K562 (cell line): ENCODE measurements around the gene ADRM1. TPM values are rescaled to one million over a fixed set of nuclear protein-coding genes. Genes with fewer than 3 reads are reported as not detected.

Source experiments
- CBX2 ChIP-seq: fragments of 200-600 bp; sonication (generic); IDR thresholded peaks from one replicate; pipeline ENCODE4 v1.6.1; 2012; ENCODE audit warnings: mild to moderate bottlenecking, low read length, inconsistent platforms; ENCODE audit not compliant: insufficient read depth, poor library complexity, severe bottlenecking
- HMG20B ChIP-seq: fragments of 250-450 bp; sonication (Bioruptor Pico); IDR thresholded peaks from 2 replicates; pipeline ENCODE4 v1.5.0; 2021; ENCODE audit warnings: mild to moderate bottlenecking
- L3MBTL2 ChIP-seq: fragments of 450-650 bp; IDR thresholded peaks from 2 replicates; pipeline ENCODE4 v1.6.1; 2016; ENCODE audit warnings: mild to moderate bottlenecking, moderate library complexity
- LCOR ChIP-seq: sonication (generic); formaldehyde crosslinking; IDR thresholded peaks from 2 replicates; pipeline ENCODE4 v1.8.0; 2022; ENCODE audit warnings: mild to moderate bottlenecking, missing genetic modification reagents
- MECOM ChIP-seq: fragments of 250-450 bp; sonication (Bioruptor Pico); IDR thresholded peaks from 2 replicates; pipeline ENCODE4 v1.8.0; 2022; ENCODE audit warnings: inconsistent platforms
- PHF20 ChIP-seq: fragments of 450-650 bp; IDR thresholded peaks from 2 replicates; pipeline ENCODE4 v1.6.1; 2018; ENCODE audit not compliant: partially characterized antibody
- POLR2AphosphoS2 ChIP-seq: IDR thresholded peaks from 2 replicates; pipeline ENCODE4 v1.6.1; 2012; ENCODE audit warnings: low read length, improper control_type of control experiment
- PRMT5 ChIP-seq: sonication (generic); formaldehyde crosslinking; IDR thresholded peaks from 2 replicates; pipeline ENCODE4 v1.5.0; 2020; ENCODE audit warnings: missing genetic modification reagents
- SIN3A ChIP-seq, 2 experiments: fragments of 150-350 bp in 1 of 2; IDR thresholded peaks; 2 replicates each; pipeline ENCODE4 v1.6.1; 2011 to 2016; ENCODE audit warnings: borderline replicate concordance in 2 of 2, low read depth in 2 of 2, low read length in 2 of 2, mild to moderate bottlenecking in 2 of 2, moderate library complexity in 2 of 2; ENCODE audit not compliant: control insufficient read depth in 1 of 2
- SLC30A9 ChIP-seq: fragments of 250-450 bp; sonication (Bioruptor Pico); IDR thresholded peaks from 2 replicates; pipeline ENCODE4 v1.8.0; 2022; ENCODE audit warnings: mild to moderate bottlenecking, moderate library complexity
- XRCC4 ChIP-seq: IDR thresholded peaks from one replicate; pipeline ENCODE4 v1.6.1; 2011; ENCODE audit not compliant: insufficient read depth, insufficient read length; ENCODE audit errors: extremely low read depth
- ZNF23 ChIP-seq: fragments of 250-450 bp; sonication (Bioruptor Pico); IDR thresholded peaks from 2 replicates; pipeline ENCODE4 v1.4.0; 2020; ENCODE audit warnings: mild to moderate bottlenecking
- ZNF696 ChIP-seq: fragments of 250-450 bp; sonication (Bioruptor Pico); conservative IDR thresholded peaks from 2 replicates; pipeline ENCODE4 v1.4.0; 2020; ENCODE audit warnings: mild to moderate bottlenecking, moderate library complexity
- ZNF830 ChIP-seq: fragments of 250-450 bp; sonication (Bioruptor Pico); IDR thresholded peaks from 2 replicates; pipeline ENCODE4 v1.5.0; 2021; ENCODE audit warnings: mild to moderate bottlenecking
- polyA plus RNA-seq, 8 experiments: library from polyadenylated mRNA; depleted of rRNA in 4 of 8; stranded (reverse) in 5 of 8; unstranded in 3 of 8; fragments of >200 nt; fragmentation: Nextera tagmentation in 2 of 8; fragmentation: Illumina TruSeq in 1 of 8; extraction: Ambion mirVana in 2 of 8; extraction: Trizol in 1 of 8; gene quantifications; 2 replicates each; pipeline versions ENCODE4 v1.2.1 to v1.2.3, GENCODE V29; 2011 to 2014; ENCODE audit warnings: inconsistent platforms in 1 of 8, missing spikeins in 1 of 8
- total RNA-seq, 7 experiments: library from RNA; depleted of rRNA in 6 of 7; stranded (reverse); fragments of >200 nt in 6 of 7; fragmentation: Illumina TruSeq in 2 of 7; extraction: Trizol in 2 of 7; gene quantifications; 2 replicates each; pipeline versions ENCODE4 v1.2.1 to v1.2.3, GENCODE V29; 2011 to 2021; ENCODE audit warnings: low replicate concordance in 1 of 7
- TF ChIP-seq, protein P1 (sequence below): fragments of 250-450 bp; sonication (Bioruptor Pico); IDR thresholded peaks from 2 replicates; pipeline ENCODE4 v1.8.0; 2021; ENCODE audit warnings: moderate library complexity, mild to moderate bottlenecking, inconsistent platforms
- TF ChIP-seq, protein P2 (sequence below), 2 experiments: fragments of 450-650 bp; formaldehyde crosslinking in 1 of 2; IDR thresholded peaks; 2 replicates each; pipeline versions ENCODE4 v1.4.0 to v1.6.1; 2014 to 2020; ENCODE audit warnings: mild to moderate bottlenecking in 2 of 2, borderline replicate concordance in 1 of 2, low read depth in 1 of 2
- TF ChIP-seq, protein P3 (sequence below): fragments of 450-650 bp; formaldehyde crosslinking; IDR thresholded peaks from 2 replicates; pipeline ENCODE4 v1.4.0; 2020; ENCODE audit warnings: mild to moderate bottlenecking

Gene ADRM1
- total and polyA plus RNA-seq, 9 of the 15 experiments (the other 6 are each of a cell fraction or from before 2014, with no cell fraction given): 5.0 to 223 (median 67.4) TPM

DNA sequence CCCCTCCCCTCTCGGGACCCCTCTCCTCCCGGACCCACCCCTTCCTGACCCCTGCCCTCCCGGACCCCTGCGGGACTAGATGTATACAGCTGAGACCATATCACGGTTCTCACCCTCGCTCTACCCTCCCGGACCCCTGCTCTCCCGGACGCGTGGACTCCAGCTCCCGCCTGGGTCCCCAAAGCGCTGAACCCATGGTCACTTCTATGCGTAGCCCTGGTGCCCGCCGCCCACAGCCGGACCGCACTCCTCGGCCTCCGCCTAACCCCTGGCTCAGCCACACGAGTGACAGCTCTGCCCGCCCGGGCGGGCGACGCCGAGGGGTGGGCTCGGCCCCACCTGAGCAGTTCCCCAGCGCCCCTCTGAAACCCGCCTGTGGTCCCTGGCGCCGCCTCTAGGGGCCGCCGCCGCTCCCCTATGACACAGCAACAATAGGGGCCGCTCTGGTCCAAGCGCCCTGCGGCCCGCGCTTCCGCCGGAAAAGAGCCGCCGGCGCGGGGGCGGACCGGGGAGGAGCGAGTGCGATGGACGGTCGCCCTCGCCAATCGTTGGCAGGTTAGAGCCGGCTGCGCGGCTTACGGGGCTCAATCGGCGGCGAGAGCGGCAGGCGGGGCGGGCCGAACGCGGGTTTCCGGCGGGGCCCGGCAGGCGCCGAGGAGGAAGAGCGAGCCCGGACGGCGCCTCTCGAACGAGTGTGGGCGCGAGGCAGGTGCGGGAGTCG, at the start of gene ADRM1 (continued):
- TF ChIP-seq, protein P1, sequence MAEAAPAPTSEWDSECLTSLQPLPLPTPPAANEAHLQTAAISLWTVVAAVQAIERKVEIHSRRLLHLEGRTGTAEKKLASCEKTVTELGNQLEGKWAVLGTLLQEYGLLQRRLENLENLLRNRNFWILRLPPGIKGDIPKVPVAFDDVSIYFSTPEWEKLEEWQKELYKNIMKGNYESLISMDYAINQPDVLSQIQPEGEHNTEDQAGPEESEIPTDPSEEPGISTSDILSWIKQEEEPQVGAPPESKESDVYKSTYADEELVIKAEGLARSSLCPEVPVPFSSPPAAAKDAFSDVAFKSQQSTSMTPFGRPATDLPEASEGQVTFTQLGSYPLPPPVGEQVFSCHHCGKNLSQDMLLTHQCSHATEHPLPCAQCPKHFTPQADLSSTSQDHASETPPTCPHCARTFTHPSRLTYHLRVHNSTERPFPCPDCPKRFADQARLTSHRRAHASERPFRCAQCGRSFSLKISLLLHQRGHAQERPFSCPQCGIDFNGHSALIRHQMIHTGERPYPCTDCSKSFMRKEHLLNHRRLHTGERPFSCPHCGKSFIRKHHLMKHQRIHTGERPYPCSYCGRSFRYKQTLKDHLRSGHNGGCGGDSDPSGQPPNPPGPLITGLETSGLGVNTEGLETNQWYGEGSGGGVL (CRISPR knock-in tag): no peak
- TF ChIP-seq ZNF696 (no peak), SLC30A9 (CRISPR knock-in tag) (no peak), PHF20 (peak; percentile 68), HMG20B (CRISPR knock-in tag) (no peak), ZNF830 (CRISPR knock-in tag) (no peak), LCOR (CRISPR knock-in tag) (peak; percentile 18; the same call in 1 of the 2 replicates), CBX2 (no peak), L3MBTL2 (0 out of 2 replicates have a peak, but pooled peaks have one; percentile 14), PRMT5 (CRISPR knock-in tag) (no peak), SIN3A (IDR thresholded peaks at IDR 0.05; ENCODE audit: borderline replicate concordance in 2 of 2, control insufficient read depth in 1 of 2, low read depth in 2 of 2, low read length in 2 of 2) (peak; percentile 45 to 52; a peak in 2 of 4 replicates), MECOM (no peak), XRCC4 (no peak), POLR2AphosphoS2 (no peak), ZNF23 (CRISPR knock-in tag) (no peak)
- TF ChIP-seq, protein P2, sequence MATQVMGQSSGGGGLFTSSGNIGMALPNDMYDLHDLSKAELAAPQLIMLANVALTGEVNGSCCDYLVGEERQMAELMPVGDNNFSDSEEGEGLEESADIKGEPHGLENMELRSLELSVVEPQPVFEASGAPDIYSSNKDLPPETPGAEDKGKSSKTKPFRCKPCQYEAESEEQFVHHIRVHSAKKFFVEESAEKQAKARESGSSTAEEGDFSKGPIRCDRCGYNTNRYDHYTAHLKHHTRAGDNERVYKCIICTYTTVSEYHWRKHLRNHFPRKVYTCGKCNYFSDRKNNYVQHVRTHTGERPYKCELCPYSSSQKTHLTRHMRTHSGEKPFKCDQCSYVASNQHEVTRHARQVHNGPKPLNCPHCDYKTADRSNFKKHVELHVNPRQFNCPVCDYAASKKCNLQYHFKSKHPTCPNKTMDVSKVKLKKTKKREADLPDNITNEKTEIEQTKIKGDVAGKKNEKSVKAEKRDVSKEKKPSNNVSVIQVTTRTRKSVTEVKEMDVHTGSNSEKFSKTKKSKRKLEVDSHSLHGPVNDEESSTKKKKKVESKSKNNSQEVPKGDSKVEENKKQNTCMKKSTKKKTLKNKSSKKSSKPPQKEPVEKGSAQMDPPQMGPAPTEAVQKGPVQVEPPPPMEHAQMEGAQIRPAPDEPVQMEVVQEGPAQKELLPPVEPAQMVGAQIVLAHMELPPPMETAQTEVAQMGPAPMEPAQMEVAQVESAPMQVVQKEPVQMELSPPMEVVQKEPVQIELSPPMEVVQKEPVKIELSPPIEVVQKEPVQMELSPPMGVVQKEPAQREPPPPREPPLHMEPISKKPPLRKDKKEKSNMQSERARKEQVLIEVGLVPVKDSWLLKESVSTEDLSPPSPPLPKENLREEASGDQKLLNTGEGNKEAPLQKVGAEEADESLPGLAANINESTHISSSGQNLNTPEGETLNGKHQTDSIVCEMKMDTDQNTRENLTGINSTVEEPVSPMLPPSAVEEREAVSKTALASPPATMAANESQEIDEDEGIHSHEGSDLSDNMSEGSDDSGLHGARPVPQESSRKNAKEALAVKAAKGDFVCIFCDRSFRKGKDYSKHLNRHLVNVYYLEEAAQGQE (IDR thresholded peaks at IDR 0.05; ENCODE audit: borderline replicate concordance): no peak; the same call in 1 of the 2 replicates
- TF ChIP-seq, protein P2 (CRISPR knock-in tag; IDR thresholded peaks at IDR 0.05; ENCODE audit: low read depth): no peak; the same call in 1 of the 2 replicates
- TF ChIP-seq, protein P3, sequence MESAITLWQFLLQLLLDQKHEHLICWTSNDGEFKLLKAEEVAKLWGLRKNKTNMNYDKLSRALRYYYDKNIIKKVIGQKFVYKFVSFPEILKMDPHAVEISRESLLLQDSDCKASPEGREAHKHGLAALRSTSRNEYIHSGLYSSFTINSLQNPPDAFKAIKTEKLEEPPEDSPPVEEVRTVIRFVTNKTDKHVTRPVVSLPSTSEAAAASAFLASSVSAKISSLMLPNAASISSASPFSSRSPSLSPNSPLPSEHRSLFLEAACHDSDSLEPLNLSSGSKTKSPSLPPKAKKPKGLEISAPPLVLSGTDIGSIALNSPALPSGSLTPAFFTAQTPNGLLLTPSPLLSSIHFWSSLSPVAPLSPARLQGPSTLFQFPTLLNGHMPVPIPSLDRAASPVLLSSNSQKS (CRISPR knock-in tag): no peak
